CMK (cell line): ENCODE results near the gene ZNF598.
"Not testable (repeated sequence)": the region's sequence is repeated elsewhere in the genome, so short reads cannot be mapped to it uniquely, and the experiment has no call there.

Experiments
- DNase-seq: peaks from one replicate; pipeline ENCODE4 v3.0.0-alpha.2; 2010; ENCODE audit warnings: low read depth

The ZNF598 gene

GRCh38 chr16:1958143-1958491 lies 51.5 kb downstream of the ZNF598 start:
- DNase-seq, result not testable (repeated sequence)

GRCh38 chr16:1957434-1958142 lies 52.0 kb downstream of the ZNF598 start:
- DNase-seq, result not testable (repeated sequence)

- no peak for DNase-seq
Observed at GRCh38 chr16:1953734-1954133, 55.9 kb downstream of the ZNF598 start.

GRCh38 chr16:1950559-1950958 lies 59.1 kb downstream of the ZNF598 start:
- DNase-seq, result no peak

GRCh38 chr16:1950047-1950446 lies 59.6 kb downstream of the ZNF598 start:
- no peak for DNase-seq

- DNase-seq, result no peak
Observed at GRCh38 chr16:1949507-1949906, 60.1 kb downstream of the ZNF598 start.
